Peyer's patch (tissue), 4 donors: Measurements from ENCODE around the gene ZPBP2.

ENCODE experiments used
- POLR2A ChIP-seq, 2 donors: fragments of 450-650 bp; IDR thresholded peaks; one replicate each; pipeline ENCODE4 v1.5.1; 2017; ENCODE audit warnings: antibody characterized with exemption in 2 of 2, mild to moderate bottlenecking in 2 of 2, moderate library complexity in 2 of 2
- TF ChIP-seq, protein P1 (sequence below), 6 experiments: fragments of 450-650 bp in 4 of 6; fragments of 200-600 bp in 2 of 6; sonication (generic) in 1 of 6; IDR thresholded peaks; one replicate each; pipeline ENCODE4 v1.5.1; 2017 to 2019; ENCODE audit warnings: antibody characterized with exemption in 6 of 6, mild to moderate bottlenecking in 3 of 6, moderate library complexity in 1 of 6

DNA sequence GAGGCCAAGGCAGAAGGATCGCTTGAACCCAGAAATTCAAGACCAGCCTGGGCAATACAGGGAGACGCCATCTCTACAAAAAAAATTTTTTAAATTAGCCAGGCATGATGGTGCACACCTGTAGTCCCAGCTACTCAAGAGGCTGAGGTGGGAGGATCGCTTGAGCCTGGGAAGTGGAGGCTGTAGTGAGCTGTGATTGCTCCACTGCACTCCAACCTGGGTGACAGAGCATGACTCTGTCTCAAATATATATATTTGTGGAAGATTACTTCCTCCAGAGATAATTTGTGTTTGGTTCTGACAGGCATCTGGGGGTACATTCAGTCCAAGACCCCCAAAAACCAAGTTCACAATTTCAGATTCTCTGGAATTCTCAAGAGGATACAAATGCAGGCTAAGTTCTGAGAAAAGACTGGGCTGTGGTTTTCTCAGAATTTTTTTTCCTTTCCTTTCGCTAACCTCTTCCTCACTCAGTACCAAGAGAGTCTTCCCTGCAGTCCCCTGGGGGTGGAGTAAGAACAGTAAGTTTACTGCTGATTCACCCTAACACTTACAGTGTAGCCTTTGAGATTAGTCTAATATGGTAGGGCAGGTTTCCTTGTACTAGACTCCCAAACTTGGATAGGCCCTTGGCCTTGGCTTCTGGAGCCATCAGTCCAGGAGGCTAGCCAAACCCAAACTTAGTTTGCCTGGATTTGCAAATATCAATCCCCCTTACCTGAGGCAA, 35.3 kb downstream of the ZPBP2 start:
- TF ChIP-seq, protein P1, sequence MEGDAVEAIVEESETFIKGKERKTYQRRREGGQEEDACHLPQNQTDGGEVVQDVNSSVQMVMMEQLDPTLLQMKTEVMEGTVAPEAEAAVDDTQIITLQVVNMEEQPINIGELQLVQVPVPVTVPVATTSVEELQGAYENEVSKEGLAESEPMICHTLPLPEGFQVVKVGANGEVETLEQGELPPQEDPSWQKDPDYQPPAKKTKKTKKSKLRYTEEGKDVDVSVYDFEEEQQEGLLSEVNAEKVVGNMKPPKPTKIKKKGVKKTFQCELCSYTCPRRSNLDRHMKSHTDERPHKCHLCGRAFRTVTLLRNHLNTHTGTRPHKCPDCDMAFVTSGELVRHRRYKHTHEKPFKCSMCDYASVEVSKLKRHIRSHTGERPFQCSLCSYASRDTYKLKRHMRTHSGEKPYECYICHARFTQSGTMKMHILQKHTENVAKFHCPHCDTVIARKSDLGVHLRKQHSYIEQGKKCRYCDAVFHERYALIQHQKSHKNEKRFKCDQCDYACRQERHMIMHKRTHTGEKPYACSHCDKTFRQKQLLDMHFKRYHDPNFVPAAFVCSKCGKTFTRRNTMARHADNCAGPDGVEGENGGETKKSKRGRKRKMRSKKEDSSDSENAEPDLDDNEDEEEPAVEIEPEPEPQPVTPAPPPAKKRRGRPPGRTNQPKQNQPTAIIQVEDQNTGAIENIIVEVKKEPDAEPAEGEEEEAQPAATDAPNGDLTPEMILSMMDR (IDR thresholded peaks at IDR 0.05) = no peak
- TF ChIP-seq POLR2A (IDR thresholded peaks at IDR 0.05) = no peak
